GM19193 (cell line): ENCODE data around the gene PLEKHA8.

ENCODE experiments used
- POLR2A ChIP-seq: IDR thresholded peaks from 4 replicates; pipeline ENCODE4 v1.6.1; 2011; ENCODE audit not compliant: insufficient read depth, insufficient read length; ENCODE audit errors: extremely low read depth

Gene PLEKHA8, protein sequence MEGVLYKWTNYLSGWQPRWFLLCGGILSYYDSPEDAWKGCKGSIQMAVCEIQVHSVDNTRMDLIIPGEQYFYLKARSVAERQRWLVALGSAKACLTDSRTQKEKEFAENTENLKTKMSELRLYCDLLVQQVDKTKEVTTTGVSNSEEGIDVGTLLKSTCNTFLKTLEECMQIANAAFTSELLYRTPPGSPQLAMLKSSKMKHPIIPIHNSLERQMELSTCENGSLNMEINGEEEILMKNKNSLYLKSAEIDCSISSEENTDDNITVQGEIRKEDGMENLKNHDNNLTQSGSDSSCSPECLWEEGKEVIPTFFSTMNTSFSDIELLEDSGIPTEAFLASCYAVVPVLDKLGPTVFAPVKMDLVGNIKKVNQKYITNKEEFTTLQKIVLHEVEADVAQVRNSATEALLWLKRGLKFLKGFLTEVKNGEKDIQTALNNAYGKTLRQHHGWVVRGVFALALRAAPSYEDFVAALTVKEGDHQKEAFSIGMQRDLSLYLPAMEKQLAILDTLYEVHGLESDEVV

GRCh38 chr7:30028216-30028748, at the start of gene PLEKHA8:
PLEKHA8 (plus strand) TSS chr7:30028412; CDS start chr7:30028763, 351 bp downstream.
- TF ChIP-seq POLR2A, result peak; percentile 64

GRCh38 chr7:29980151-29980550, 48.1 kb upstream of the PLEKHA8 start:
- no peak for TF ChIP-seq POLR2A

DNA sequence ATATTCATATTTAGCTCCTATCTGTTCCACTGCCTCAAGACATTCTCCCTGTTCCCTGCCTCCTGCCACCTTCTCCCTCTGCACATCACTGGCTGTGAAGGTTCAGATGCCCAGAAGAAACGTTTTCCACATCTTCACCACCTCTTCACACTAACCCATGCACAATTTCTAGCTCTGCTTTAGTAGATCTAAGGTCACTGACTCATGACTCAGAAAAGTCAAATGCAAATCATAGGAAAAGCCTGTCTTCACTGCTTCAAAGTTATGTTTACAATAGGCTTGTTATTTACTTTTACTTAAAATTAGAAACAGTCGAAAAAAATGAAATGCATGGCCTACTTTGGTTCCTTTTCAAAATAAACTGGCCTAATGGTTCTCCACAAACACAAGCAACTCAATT, 41.1 kb upstream of the PLEKHA8 start:
- no peak for TF ChIP-seq POLR2A

DNA sequence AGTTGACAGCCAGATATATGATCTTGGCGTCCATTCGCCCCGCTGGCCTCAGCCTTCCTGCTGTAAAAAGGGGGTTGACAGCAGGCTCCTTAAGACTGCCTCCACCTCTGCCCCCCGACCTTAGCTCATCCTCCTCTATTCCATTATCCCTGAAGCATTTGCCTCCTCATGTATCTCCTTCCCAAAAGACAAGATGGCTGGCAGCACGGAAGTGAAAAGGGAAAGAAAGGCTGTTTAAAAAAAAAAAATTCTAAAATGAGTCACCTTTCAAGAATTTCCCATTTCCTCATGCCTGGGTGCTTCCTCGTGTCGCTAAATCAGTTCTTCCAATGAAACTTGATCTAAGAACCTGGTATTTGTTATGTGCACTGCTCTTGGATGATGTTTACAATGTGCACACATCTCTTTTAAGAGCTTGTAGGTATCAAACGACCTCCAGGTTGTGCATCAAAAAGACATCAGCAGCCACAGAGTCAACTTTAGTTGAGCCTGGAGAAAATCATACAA, 40.3 kb upstream of the PLEKHA8 start:
- no peak for TF ChIP-seq POLR2A

GRCh38 chr7:29988424-29989256, 39.6 kb upstream of the PLEKHA8 start:
- TF ChIP-seq POLR2A, result peak; percentile 50

- TF ChIP-seq POLR2A, result peak; percentile 48
Observed at GRCh38 chr7:29989257-29989995, 38.8 kb upstream of the PLEKHA8 start, which contains the start of gene SCRN1. SCRN1 (minus strand) TSS chr7:29989801; CDS start chr7:29969067, 20,734 bp downstream.

DNA sequence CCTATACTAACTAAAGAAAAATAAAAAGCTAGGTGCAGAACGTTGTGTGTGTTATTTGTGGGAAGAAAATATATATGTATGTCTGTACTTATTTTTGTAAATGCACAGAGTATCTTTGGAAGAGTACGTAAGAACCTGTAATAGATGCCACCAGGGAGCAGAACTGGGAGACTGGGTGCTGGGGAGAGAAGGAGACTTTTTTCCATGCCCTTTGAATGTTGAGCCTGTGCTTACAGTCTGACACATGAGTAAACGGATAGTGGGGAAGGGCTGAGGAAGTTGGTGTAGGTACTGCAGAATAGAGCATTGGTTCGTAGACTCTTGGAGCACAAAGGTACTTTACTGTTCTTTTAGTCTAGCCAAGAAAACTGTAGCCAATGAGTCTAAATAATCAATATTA, 37.3 kb upstream of the PLEKHA8 start:
- TF ChIP-seq POLR2A, result no peak

DNA sequence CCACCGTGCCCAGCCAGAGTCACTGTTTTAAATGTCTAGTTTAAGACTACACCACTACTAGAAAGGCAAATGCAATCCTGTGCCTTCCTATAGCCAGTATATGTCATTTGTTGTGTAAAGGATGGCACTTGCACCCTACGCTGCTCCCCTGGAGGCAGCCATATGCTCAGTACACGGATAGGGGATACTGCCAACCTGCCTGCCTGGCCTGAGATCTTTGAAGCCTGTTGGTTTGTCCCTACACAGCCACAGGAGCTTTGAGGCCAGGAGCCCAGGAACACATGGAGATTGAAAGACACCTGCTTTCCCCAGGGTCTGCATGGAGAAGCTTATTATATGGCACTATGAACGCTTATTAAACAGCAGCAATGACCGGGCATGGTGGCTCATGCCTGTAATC, 36.3 kb upstream of the PLEKHA8 start:
- TF ChIP-seq POLR2A, result no peak

- no peak for TF ChIP-seq POLR2A
Observed at GRCh38 chr7:29993140-29993539, 35.1 kb upstream of the PLEKHA8 start.

- TF ChIP-seq POLR2A, result no peak
Observed at GRCh38 chr7:29995652-29996051, 32.6 kb upstream of the PLEKHA8 start.

- no peak for TF ChIP-seq POLR2A
Observed at GRCh38 chr7:29996321-29996720, 31.9 kb upstream of the PLEKHA8 start.

DNA sequence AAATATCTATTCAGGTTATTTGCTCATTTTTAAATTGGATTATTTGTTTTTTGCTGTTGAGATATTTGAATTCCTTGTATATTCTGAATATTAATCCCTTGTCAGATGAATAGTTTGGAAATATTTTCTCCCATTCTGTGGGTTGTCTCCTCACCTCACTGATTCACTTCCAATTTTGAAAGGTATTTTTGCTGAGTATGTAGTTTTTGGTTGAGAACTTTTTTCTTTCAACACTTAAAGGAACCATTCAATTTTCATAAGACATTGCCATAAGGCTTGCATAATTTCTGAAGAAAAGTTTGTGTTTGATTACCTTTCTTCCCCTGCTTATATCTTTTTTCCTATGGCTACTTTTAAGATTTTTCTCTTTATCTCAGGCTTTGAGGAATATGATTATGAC, 29.7 kb upstream of the PLEKHA8 start:
- no peak for TF ChIP-seq POLR2A

- no peak for TF ChIP-seq POLR2A
Observed at GRCh38 chr7:30001998-30002397, 26.2 kb upstream of the PLEKHA8 start.

GRCh38 chr7:30003098-30003497, 25.1 kb upstream of the PLEKHA8 start:
- no peak for TF ChIP-seq POLR2A
